ENCODE measurements around the gene GTF2A2. TPM values are rescaled to one million over a fixed set of nuclear protein-coding genes. Genes with fewer than 3 reads are reported as not detected.

The GTF2A2 gene
- total RNA-seq, 6 experiments from 2014 or later = 162 to 183 (median 183) TPM

DNA sequence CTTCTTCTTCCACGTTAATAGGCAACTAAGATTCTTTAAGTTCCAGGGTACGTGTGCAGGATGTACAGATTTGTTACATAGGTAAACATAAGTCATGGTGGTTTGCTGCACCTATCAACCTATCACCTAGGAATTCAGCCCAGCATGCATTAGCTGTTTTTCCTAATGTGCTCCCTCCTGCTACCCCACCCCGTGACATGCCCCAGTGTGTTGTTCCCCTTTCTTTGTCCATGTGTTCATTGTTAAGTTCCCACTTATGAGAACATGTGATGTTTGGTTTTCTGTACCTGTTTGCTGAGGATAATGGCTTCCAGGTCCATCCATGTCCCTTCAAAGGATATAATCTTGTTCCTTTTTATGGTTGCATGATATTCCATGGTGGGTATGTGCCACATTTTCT, 21.1 kb downstream of the GTF2A2 start:
- no peak for DNase-seq
- Mint-ChIP-seq H3K4me1 (ENCODE audit: low read depth) (no peaks in the 10 kb centered on the region), H3K9me3 (no peaks in the 10 kb centered on the region), H3K36me3 (ENCODE audit: low read depth) (peaks cover 16% of the 10 kb centered on the region), H3K4me3 (no peak overlapping the region), H3K27ac (no peak overlapping the region), H3K27me3 (ENCODE audit: insufficient read depth) (peaks cover 1% of the 10 kb centered on the region; the same call in 1 of the 2 replicates)
- TF ChIP-seq, protein P1, sequence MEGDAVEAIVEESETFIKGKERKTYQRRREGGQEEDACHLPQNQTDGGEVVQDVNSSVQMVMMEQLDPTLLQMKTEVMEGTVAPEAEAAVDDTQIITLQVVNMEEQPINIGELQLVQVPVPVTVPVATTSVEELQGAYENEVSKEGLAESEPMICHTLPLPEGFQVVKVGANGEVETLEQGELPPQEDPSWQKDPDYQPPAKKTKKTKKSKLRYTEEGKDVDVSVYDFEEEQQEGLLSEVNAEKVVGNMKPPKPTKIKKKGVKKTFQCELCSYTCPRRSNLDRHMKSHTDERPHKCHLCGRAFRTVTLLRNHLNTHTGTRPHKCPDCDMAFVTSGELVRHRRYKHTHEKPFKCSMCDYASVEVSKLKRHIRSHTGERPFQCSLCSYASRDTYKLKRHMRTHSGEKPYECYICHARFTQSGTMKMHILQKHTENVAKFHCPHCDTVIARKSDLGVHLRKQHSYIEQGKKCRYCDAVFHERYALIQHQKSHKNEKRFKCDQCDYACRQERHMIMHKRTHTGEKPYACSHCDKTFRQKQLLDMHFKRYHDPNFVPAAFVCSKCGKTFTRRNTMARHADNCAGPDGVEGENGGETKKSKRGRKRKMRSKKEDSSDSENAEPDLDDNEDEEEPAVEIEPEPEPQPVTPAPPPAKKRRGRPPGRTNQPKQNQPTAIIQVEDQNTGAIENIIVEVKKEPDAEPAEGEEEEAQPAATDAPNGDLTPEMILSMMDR (IDR thresholded peaks at IDR 0.05) = no peak

DNA sequence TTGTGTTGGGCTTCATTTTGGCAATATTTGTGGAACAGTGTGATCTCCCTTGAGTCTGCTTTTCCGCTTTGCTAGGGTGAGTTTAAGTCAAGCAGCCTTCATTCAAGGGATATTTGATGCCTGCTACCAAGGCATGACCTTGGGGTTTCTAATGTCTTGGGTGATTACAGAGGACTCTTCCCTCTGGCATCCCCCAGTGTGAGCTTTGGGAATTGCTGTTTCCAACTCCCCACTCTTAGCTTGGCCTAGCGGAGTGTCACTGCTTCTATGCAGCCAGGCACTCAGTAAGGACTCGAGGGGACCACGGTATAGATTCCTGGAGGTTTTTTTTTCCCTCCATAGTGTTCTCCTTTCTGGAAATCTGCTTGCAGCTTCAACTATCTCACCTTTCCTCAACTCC, 24.6 kb downstream of the GTF2A2 start:
- TF ChIP-seq, protein P1 (IDR thresholded peaks at IDR 0.05) = peak; percentile 68
- Mint-ChIP-seq H3K4me3 (no peak overlapping the region), H3K9me3 (no peaks in the 10 kb centered on the region), H3K27me3 (ENCODE audit: insufficient read depth) (peaks cover 3% of the 10 kb centered on the region; the same call in 1 of the 2 replicates), H3K27ac (no peak overlapping the region), H3K36me3 (ENCODE audit: low read depth) (peaks cover 4% of the 10 kb centered on the region), H3K4me1 (ENCODE audit: low read depth) (no peaks in the 10 kb centered on the region)
- DNase-seq = peak; percentile 12

DNA sequence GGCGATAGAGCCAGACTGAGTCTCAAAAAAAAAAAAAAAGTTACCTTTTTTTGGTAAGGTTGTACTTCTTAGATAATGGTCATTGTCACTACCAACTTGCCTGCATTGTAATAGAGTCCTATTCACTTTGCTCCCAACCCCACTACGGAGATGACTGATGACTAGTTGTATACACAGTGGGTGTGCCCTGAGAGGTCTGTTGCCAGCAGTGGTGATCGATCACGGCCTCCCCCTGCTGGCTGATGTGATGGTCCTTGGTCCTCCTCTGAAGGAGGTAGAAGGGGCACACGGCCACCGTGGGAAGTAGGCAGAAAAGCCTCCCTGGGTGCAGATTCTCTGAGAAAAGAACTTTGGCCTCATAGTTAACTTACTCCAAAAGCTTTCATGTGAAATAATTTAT, 35.0 kb downstream of the GTF2A2 start:
- Mint-ChIP-seq H3K4me3 (no peak overlapping the region), H3K4me1 (ENCODE audit: low read depth) (no peaks in the 10 kb centered on the region), H3K36me3 (ENCODE audit: low read depth) (no peaks in the 10 kb centered on the region), H3K27me3 (ENCODE audit: insufficient read depth) (peaks cover 13% of the 10 kb centered on the region), H3K27ac (no peak overlapping the region), H3K9me3 (no peaks in the 10 kb centered on the region)
- peak; percentile 24 for DNase-seq
- TF ChIP-seq, protein P1 (IDR thresholded peaks at IDR 0.05) = peak; percentile 74

DNA sequence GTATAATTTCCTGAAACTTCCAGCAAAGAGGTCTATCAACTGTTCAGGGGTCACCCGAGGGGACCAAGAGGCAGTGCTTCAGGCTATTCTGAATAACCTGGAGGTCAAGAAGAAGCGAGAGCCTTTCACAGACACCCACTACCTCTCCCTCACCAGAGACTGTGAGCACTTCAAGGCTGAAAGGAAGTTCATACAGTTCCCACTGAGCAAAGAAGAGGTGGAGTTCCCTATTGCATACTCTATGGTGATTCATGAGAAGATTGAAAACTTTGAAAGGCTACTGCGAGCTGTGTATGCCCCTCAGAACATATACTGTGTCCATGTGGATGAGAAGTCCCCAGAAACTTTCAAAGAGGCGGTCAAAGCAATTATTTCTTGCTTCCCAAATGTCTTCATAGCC, 38.9 kb downstream of the GTF2A2 start:
- no peaks in the 10 kb centered on the region for H3K36me3 Mint-ChIP-seq (ENCODE audit: low read depth)
- no peak overlapping the region for H3K4me3 Mint-ChIP-seq
- 0 out of 2 replicates have a peak, but pooled peaks cover 8% of the 10 kb centered on the region for H3K4me1 Mint-ChIP-seq (ENCODE audit: low read depth)
- no peak overlapping the region for H3K27ac Mint-ChIP-seq
- peaks cover 18% of the 10 kb centered on the region for H3K27me3 Mint-ChIP-seq (ENCODE audit: insufficient read depth)
- DNase-seq = no peak
- TF ChIP-seq, protein P1 (IDR thresholded peaks at IDR 0.05) = no peak
- no peaks in the 10 kb centered on the region for H3K9me3 Mint-ChIP-seq

DNA sequence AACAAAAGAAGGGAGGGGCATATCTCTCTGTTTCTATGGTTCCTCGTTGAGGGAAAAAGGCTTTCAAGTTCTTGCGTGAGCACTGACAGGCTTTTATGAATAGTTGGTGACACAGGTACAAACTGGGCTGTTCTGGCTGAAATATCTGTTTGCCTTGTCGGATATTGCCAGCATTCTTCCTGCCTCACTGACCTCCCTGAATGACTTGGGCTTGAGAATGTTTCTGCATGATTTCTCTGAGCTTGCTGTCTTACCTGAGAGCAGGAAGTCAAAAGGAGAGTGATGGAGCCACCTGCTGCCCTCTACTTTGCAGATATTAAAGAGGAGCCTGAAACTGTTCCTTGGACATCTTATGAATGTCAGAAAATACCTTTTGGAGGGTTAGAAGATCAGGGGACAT, 40.9 kb downstream of the GTF2A2 start:
- Mint-ChIP-seq H3K4me3 (no peak overlapping the region), H3K36me3 (ENCODE audit: low read depth) (no peaks in the 10 kb centered on the region), H3K27ac (no peak overlapping the region), H3K27me3 (ENCODE audit: insufficient read depth) (peaks cover 19% of the 10 kb centered on the region), H3K9me3 (no peaks in the 10 kb centered on the region), H3K4me1 (ENCODE audit: low read depth) (peaks cover 13% of the 10 kb centered on the region)
- no peak for DNase-seq
- TF ChIP-seq, protein P1 (IDR thresholded peaks at IDR 0.05) = no peak

DNA sequence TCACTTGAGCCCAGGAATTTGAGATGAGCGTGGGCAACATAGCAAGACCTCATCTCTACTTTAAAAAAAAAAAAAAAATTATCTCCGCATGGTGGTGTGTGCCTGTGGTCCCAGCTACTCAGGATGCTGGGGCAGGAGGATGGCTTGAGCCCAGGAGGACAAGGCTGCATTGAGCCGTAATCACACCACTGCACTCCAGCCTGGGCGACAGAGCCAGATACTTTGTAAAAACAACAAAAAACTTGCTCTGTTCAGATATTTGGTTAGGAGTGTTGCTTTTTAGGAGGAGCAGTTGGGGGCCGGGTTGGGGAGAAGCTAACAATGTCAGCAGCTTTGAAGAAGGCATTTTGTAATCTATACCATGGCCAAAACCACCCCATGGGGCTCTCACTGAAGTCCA, 41.7 kb downstream of the GTF2A2 start:
- peaks cover 17% of the 10 kb centered on the region for H3K4me1 Mint-ChIP-seq (ENCODE audit: low read depth)
- H3K9me3 Mint-ChIP-seq = no peaks in the 10 kb centered on the region
- H3K27me3 Mint-ChIP-seq (ENCODE audit: insufficient read depth) = peaks cover 22% of the 10 kb centered on the region
- H3K4me3 Mint-ChIP-seq = no peak overlapping the region
- H3K36me3 Mint-ChIP-seq (ENCODE audit: low read depth) = no peaks in the 10 kb centered on the region
- H3K27ac Mint-ChIP-seq = no peak overlapping the region
- TF ChIP-seq, protein P1 (IDR thresholded peaks at IDR 0.05) = no peak
- DNase-seq = no peak
